Esophagus muscularis mucosa (tissue), 4 donors: Measurements from ENCODE around the gene C15orf61. TPM values are rescaled to one million over a fixed set of nuclear protein-coding genes. Genes with fewer than 3 reads are reported as not detected.

Source experiments
- DNase-seq: peaks from one replicate; pipeline ENCODE4 v3.0.0-alpha.2; 2017; ENCODE audit errors: extremely low spot score
- H3K27ac ChIP-seq, 4 donors: fragments of 200-600 bp; sonication (generic); replicated peaks in 1 of 4; 1 replicate in 3 of 4; 2 replicates in 1 of 4; pipeline ENCODE4 v1.5.1; 2016 to 2019; ENCODE audit warnings: mild to moderate bottlenecking in 1 of 4
- H3K27me3 ChIP-seq, 4 donors: fragments of 200-600 bp; sonication (generic); one replicate each; pipeline versions ENCODE4 v1.5.1 to v1.6.0; 2016 to 2019
- H3K36me3 ChIP-seq, 4 donors: fragments of 200-600 bp; sonication (generic); one replicate each; pipeline ENCODE4 v1.5.1; 2016 to 2019
- H3K4me1 ChIP-seq, 4 donors: fragments of 200-600 bp; sonication (generic); one replicate each; pipeline ENCODE4 v1.5.1; 2016 to 2019
- H3K4me3 ChIP-seq, 4 donors: fragments of 200-600 bp; sonication (generic); 1 replicate in 2 of 4; 2 replicates in 2 of 4; pipeline ENCODE4 v1.5.1; 2016 to 2019; ENCODE audit warnings: mild to moderate bottlenecking in 4 of 4, moderate library complexity in 1 of 4
- H3K9me3 ChIP-seq, 4 donors: fragments of 200-600 bp; sonication (generic); 1 replicate in 3 of 4; 2 replicates in 1 of 4; pipeline ENCODE4 v1.5.1; 2016 to 2019
- CTCF ChIP-seq, 3 experiments: fragments of 200-600 bp in 2 of 3; fragments of 450-650 bp in 1 of 3; sonication (generic) in 2 of 3; IDR thresholded peaks; one replicate each; pipeline ENCODE4 v1.5.1; 2017 to 2019; ENCODE audit warnings: antibody characterized with exemption in 3 of 3, mild to moderate bottlenecking in 2 of 3, moderate library complexity in 1 of 3
- EP300 ChIP-seq: sonication (generic); formaldehyde crosslinking; IDR thresholded peaks from one replicate; pipeline ENCODE4 v1.6.1; 2017; ENCODE audit warnings: antibody characterized with exemption
- POLR2A ChIP-seq: fragments of 450-650 bp; IDR thresholded peaks from one replicate; pipeline ENCODE4 v1.6.1; 2017; ENCODE audit warnings: antibody characterized with exemption, moderate library complexity, mild to moderate bottlenecking, low read depth
- POLR2AphosphoS5 ChIP-seq, 2 donors: sonication (generic); formaldehyde crosslinking; IDR thresholded peaks; one replicate each; pipeline ENCODE4 v1.6.1; 2017; ENCODE audit warnings: antibody characterized with exemption in 2 of 2
- WGBS: methylation state at CpG from one replicate; pipeline ENCODE4 v1.1.5; 2018; 5-methylcytosine and 5-hydroxymethylcytosine counted together
- intact Hi-C: fragments of 100-400 bp; cut with DNase I; formaldehyde crosslinking; loops from one replicate; pipeline ENCODE4 v1.15.1; 2023
- total RNA-seq, 4 donors: library from RNA; depleted of rRNA; stranded (reverse); fragments of >200 nt; gene quantifications; one replicate each; pipeline versions ENCODE4 v1.1.0 to v1.2.1, GENCODE V29; 2016

Gene C15orf61
- total RNA-seq, 4 donors from 2014 or later = 3.8 to 8.1 (median 5.7) TPM

DNA sequence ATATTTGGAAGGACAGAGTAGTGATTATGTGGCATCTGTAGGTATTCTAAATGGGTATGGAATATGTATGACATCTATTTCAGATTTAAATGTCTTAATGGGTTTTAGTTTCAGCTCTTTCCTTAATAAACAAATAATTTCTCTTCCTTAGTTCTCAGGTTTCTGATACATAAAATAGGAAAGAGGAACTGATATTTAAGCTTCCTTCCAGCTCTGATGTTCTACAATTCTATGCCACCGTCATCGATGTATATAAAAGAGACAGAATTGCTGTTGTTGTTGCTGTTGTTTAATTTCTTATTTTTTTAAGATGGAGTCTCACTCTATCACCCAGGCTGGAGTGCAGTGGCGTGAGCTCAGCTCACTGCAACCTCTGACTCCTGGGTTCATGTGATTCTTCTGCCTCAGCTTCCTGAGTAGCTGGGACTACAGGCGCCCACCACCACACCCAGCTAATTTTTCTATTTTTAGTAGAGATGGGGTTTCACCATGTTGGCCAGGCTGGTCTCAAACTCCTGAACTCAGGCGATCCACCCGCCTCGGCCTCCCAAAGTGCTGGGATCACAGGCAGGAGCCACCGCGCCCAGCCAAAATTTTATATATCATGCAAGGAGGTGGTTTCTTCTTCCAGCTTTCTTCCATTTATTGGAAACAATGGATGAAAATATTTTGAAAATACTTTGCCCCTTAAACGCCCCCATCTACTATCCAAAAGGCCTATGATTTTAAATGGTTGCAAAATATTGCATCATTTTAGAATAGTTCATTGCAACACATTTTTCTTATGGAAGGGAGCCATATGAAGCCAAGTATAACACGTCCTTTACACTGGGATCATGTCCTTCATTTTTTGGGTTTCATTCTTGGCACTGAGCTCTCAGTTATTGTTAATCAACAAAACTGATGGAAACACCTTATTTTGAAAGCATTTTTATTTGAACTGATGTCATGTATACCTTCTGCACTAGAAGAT, 13.9 kb upstream of the C15orf61 start:
- WGBS = 82% methylated on average over 11 of the region's 11 CpGs
- TF ChIP-seq EP300 (no peak), POLR2AphosphoS5 (IDR thresholded peaks at IDR 0.05) (no peak), CTCF (IDR thresholded peaks at IDR 0.05) (no peak), POLR2A (no peak)
- Histone ChIP-seq H3K27ac (no peak overlapping the region), H3K4me3 (no peak overlapping the region), H3K4me1 (peaks cover 0 to 8% (median 0%) of the 10 kb centered on the region in 4 donors), H3K9me3 (no peaks in the 10 kb centered on the region), H3K27me3 (no peaks in the 10 kb centered on the region), H3K36me3 (peaks cover 4 to 9% (median 5%) of the 10 kb centered on the region in 4 donors)
- DNase-seq = no peak
- intact Hi-C loops = no loop called here

DNA sequence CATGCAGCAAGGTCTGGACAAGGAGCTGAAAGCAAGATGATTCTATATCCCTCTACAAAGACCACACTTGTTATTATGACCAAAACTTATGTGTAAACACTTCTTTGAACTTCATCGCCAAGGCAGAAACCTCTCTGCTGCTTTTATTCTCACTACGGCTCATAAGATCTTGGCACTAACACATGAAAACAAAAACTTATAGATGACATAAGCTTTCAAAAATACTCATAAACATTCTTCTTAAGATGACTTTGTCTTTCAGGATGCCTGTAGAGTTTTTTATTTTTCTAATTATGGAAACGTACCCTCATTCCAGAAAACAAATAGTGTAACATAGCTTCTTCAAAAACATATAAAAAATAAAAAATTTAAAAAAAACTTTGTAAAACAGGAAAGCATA, 12.5 kb upstream of the C15orf61 start:
- intact Hi-C loops = no loop called here

GRCh38 chr15:67509918-67510317, 11.0 kb upstream of the C15orf61 start:
- intact Hi-C loops = no loop called here
- Histone ChIP-seq H3K36me3 (peaks cover 13 to 37% (median 32%) of the 10 kb centered on the region in 4 donors), H3K4me1 (peaks cover 0 to 8% (median 0%) of the 10 kb centered on the region in 4 donors), H3K4me3 (no peak overlapping the region), H3K27ac (no peak overlapping the region), H3K27me3 (no peaks in the 10 kb centered on the region), H3K9me3 (no peaks in the 10 kb centered on the region)
- 94% methylated on average over 4 of the region's 4 CpGs for WGBS
- no peak for TF ChIP-seq CTCF (IDR thresholded peaks at IDR 0.05)
- no peak for TF ChIP-seq POLR2AphosphoS5 (IDR thresholded peaks at IDR 0.05)
- TF ChIP-seq EP300 = no peak
- no peak for TF ChIP-seq POLR2A
- no peak for DNase-seq

More for the DNA sequence above, 12.5 kb upstream of the C15orf61 start:
- Histone ChIP-seq H3K36me3 (peaks cover 13 to 22% (median 17%) of the 10 kb centered on the region in 4 donors), H3K4me1 (peaks cover 0 to 8% (median 0%) of the 10 kb centered on the region in 4 donors), H3K27me3 (no peaks in the 10 kb centered on the region), H3K9me3 (no peaks in the 10 kb centered on the region), H3K4me3 (no peak overlapping the region), H3K27ac (no peak overlapping the region)
- 90% methylated on average over 3 of the region's 3 CpGs for WGBS
- no peak for DNase-seq
- TF ChIP-seq POLR2AphosphoS5 (IDR thresholded peaks at IDR 0.05) (no peak), EP300 (no peak), POLR2A (no peak), CTCF (IDR thresholded peaks at IDR 0.05) (no peak)

- peaks cover 13 to 45% (median 35%) of the 10 kb centered on the region in 4 donors for H3K36me3 ChIP-seq
Observed at GRCh38 chr15:67510597-67511190, 10.2 kb upstream of the C15orf61 start.

More at GRCh38 chr15:67510597-67511190, 10.2 kb upstream of the C15orf61 start:
- no peaks in the 10 kb centered on the region for H3K9me3 ChIP-seq
- no peak for DNase-seq
- intact Hi-C loops = no loop called here
- no peak overlapping the region for H3K4me3 ChIP-seq
- no peak overlapping the region for H3K27ac ChIP-seq
- no peak for TF ChIP-seq POLR2A
- TF ChIP-seq POLR2AphosphoS5 (IDR thresholded peaks at IDR 0.05) = no peak
- no peak for TF ChIP-seq EP300
- TF ChIP-seq CTCF (IDR thresholded peaks at IDR 0.05) = no peak
- H3K27me3 ChIP-seq = no peaks in the 10 kb centered on the region
- 86% methylated on average over 7 of the region's 7 CpGs for WGBS
- H3K4me1 ChIP-seq = peaks cover 0 to 8% (median 0%) of the 10 kb centered on the region in 4 donors
